Measurements from ENCODE around the gene KYNU. TPM values are rescaled to one million over a fixed set of nuclear protein-coding genes. Genes with fewer than 3 reads are reported as not detected.
A peak's percentile ranks its signal among the peaks of the same experiment; 100 is the strongest.

Gene KYNU
- total RNA-seq, 1 experiment from 2014 or later, result 78.7 TPM

- Mint-ChIP-seq H3K36me3 (ENCODE audit: insufficient read depth, unreplicated experiment) (peaks cover 13% of the 10 kb centered on the region), H3K27ac (ENCODE audit: unreplicated experiment) (no peak overlapping the region), H3K4me1 (ENCODE audit: low read depth, unreplicated experiment) (no peaks in the 10 kb centered on the region), H3K9me3 (ENCODE audit: low read depth, unreplicated experiment) (no peaks in the 10 kb centered on the region), H3K4me3 (ENCODE audit: low read depth, unreplicated experiment) (no peak overlapping the region), H3K27me3 (ENCODE audit: unreplicated experiment) (no peaks in the 10 kb centered on the region)
- TF ChIP-seq CTCF (IDR thresholded peaks at IDR 0.05; ENCODE audit: unreplicated experiment), result no peak
- CTCF ChIA-PET, result no interaction called here
- no peak for DNase-seq
- intact Hi-C loops (cut with micrococcal nuclease; ENCODE audit: unreplicated experiment), result no loop called here
- BruUV-seq (replicated peaks), result no TSS peak
Observed at GRCh38 chr2:142926445-142926844, 49.0 kb downstream of the KYNU start.

DNA sequence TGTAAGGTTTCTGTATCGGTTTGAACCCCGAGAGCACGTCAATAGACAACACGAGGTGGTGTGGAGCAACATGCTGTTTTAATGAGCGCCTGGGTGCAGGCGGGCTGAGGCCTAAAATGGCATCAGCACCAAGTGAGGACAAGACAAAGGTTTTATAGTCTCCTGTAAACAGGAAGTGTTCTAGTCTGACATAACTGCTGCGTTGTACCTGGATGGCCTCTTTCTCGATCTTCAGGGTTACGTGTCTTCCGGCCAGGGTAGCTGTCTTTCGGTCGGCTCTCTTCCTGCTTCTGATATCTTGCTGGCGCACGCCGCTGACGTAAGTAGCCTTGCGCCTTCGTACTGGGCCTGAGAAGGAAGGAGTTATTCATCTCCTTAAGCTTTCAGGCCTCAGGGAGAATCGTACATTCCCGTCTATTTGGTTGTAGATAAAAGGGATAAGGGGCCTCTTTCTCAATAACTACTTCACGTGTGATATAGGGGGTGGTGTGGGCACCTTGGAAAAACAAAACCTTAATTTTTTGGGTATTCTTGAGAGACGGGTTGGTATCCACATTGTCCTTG, 53.5 kb downstream of the KYNU start:
- no peak for DNase-seq
- peaks cover 11% of the 10 kb centered on the region for H3K4me1 Mint-ChIP-seq (ENCODE audit: low read depth, unreplicated experiment)
- no peak overlapping the region for H3K27ac Mint-ChIP-seq (ENCODE audit: unreplicated experiment)
- no peak overlapping the region for H3K4me3 Mint-ChIP-seq (ENCODE audit: low read depth, unreplicated experiment)
- peaks cover 13% of the 10 kb centered on the region for H3K36me3 Mint-ChIP-seq (ENCODE audit: insufficient read depth, unreplicated experiment)
- H3K27me3 Mint-ChIP-seq (ENCODE audit: unreplicated experiment), result no peaks in the 10 kb centered on the region
- no peaks in the 10 kb centered on the region for H3K9me3 Mint-ChIP-seq (ENCODE audit: low read depth, unreplicated experiment)
- TF ChIP-seq CTCF (IDR thresholded peaks at IDR 0.05; ENCODE audit: unreplicated experiment), result no peak
- CTCF ChIA-PET, result no interaction called here
- intact Hi-C loops (cut with micrococcal nuclease; ENCODE audit: unreplicated experiment), result no loop called here
- BruUV-seq (replicated peaks), result no TSS peak

DNA sequence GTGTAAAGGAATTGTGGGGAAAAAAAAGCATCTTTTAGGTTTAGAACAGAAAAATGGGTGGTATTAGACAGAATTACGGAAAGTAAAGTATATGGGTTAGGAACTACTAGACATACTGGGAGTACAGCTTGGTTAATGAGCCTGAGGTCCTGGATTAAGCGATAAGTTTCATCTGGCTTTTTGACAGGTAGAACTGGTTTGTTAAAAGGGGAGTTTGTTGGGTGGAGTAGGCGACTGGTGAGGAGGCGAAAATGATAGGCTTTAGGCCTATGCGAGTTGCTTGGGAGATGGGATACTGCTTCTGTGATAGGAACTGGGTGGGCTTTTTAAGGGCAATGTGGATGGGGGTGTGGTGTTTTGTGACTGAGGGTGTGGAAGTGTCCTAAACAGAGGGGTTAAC, 56.5 kb downstream of the KYNU start:
- DNase-seq, result no peak
- no peak for TF ChIP-seq CTCF (IDR thresholded peaks at IDR 0.05; ENCODE audit: unreplicated experiment)
- H3K36me3 Mint-ChIP-seq (ENCODE audit: insufficient read depth, unreplicated experiment), result peaks cover 26% of the 10 kb centered on the region
- BruUV-seq (replicated peaks), result no TSS peak
- H3K4me3 Mint-ChIP-seq (ENCODE audit: low read depth, unreplicated experiment), result no peak overlapping the region
- no peak overlapping the region for H3K27ac Mint-ChIP-seq (ENCODE audit: unreplicated experiment)
- intact Hi-C loops (cut with micrococcal nuclease; ENCODE audit: unreplicated experiment), result no loop called here
- CTCF ChIA-PET, result no interaction called here
- H3K4me1 Mint-ChIP-seq (ENCODE audit: low read depth, unreplicated experiment), result peaks cover 22% of the 10 kb centered on the region
- H3K9me3 Mint-ChIP-seq (ENCODE audit: low read depth, unreplicated experiment), result no peaks in the 10 kb centered on the region
- H3K27me3 Mint-ChIP-seq (ENCODE audit: unreplicated experiment), result no peaks in the 10 kb centered on the region

DNA sequence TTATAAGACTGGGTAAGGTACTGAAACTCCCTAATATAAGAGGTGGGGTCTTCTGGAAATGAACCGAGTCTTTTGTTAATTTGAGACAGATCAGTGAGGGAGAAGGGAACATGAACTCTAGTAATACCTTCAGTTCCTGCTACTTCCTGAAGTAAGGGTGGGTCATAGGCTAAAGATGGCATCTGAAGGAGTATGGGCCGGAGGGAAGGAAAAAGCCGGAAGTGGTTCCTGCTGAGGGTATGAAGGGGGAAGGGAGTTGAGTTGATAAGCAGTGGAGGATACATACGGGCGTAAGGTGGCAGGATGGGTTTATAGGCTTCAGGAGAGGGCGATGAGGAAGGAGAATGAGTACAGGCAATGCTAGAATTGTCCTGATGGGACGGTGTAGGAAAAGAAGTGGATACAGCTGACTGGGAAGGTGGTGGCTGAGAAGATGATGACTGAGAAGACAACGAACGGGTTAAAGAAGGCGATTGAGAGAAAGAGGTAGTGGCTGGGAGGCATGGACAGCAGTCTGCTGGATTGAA, 58.2 kb downstream of the KYNU start:
- Mint-ChIP-seq H3K36me3 (ENCODE audit: insufficient read depth, unreplicated experiment) (peaks cover 24% of the 10 kb centered on the region), H3K9me3 (ENCODE audit: low read depth, unreplicated experiment) (no peaks in the 10 kb centered on the region), H3K4me1 (ENCODE audit: low read depth, unreplicated experiment) (peaks cover 24% of the 10 kb centered on the region), H3K27ac (ENCODE audit: unreplicated experiment) (peak overlapping the region; percentile 8), H3K27me3 (ENCODE audit: unreplicated experiment) (no peaks in the 10 kb centered on the region), H3K4me3 (ENCODE audit: low read depth, unreplicated experiment) (no peak overlapping the region)
- no peak for DNase-seq
- BruUV-seq (replicated peaks), result no TSS peak
- CTCF ChIA-PET, result no interaction called here
- TF ChIP-seq CTCF (IDR thresholded peaks at IDR 0.05; ENCODE audit: unreplicated experiment), result no peak
- intact Hi-C loops (cut with micrococcal nuclease; ENCODE audit: unreplicated experiment), result no loop called here
